Epidermal melanocyte (primary cell): ENCODE results near the gene RASGRP4.
A peak's percentile ranks its signal among the peaks of the same experiment; 100 is the strongest.
"Not testable (repeated sequence)": the region's sequence is repeated elsewhere in the genome, so short reads cannot be mapped to it uniquely, and the experiment has no call there.

ENCODE experiments used
- DNase-seq: peaks from one replicate; pipeline ENCODE4 v3.0.0; 2011; ENCODE audit warnings: low spot score; ENCODE audit not compliant: insufficient read length

The RASGRP4 gene

GRCh38 chr19:38449518-38449917 lies 23.5 kb upstream of the RASGRP4 start:
- no peak for DNase-seq

GRCh38 chr19:38448225-38448624 lies 22.2 kb upstream of the RASGRP4 start:
- DNase-seq: no peak

GRCh38 chr19:38445362-38445761 lies 19.3 kb upstream of the RASGRP4 start:
- DNase-seq: no peak

GRCh38 chr19:38444026-38444425 lies 18.0 kb upstream of the RASGRP4 start:
- no peak for DNase-seq

- DNase-seq: no peak
Measured at GRCh38 chr19:38443458-38443999, 17.5 kb upstream of the RASGRP4 start.

- DNase-seq: no peak
Measured at GRCh38 chr19:38442736-38443135, 16.7 kb upstream of the RASGRP4 start.

- no peak for DNase-seq
Measured at GRCh38 chr19:38441657-38442348, 15.8 kb upstream of the RASGRP4 start.

GRCh38 chr19:38440592-38440991 lies 14.6 kb upstream of the RASGRP4 start:
- no peak for DNase-seq

GRCh38 chr19:38437917-38438316 lies 11.9 kb upstream of the RASGRP4 start:
- DNase-seq: no peak

- no peak for DNase-seq
Measured at GRCh38 chr19:38437295-38437694, 11.3 kb upstream of the RASGRP4 start.

GRCh38 chr19:38434549-38435051 lies 8.6 kb upstream of the RASGRP4 start:
- DNase-seq: no peak

- DNase-seq: peak; percentile 46
Measured at GRCh38 chr19:38433268-38433733, 7.3 kb upstream of the RASGRP4 start, which contains the start of gene RYR1. Gene RYR1 (plus strand): TSS chr19:38433691. CDS start chr19:38433830, 139 bp downstream.

- no peak for DNase-seq
Measured at GRCh38 chr19:38430931-38431330, 4.9 kb upstream of the RASGRP4 start.

GRCh38 chr19:38429811-38430156 lies 3.8 kb upstream of the RASGRP4 start:
- DNase-seq: no peak

GRCh38 chr19:38429055-38429810 lies 3.2 kb upstream of the RASGRP4 start:
- no peak for DNase-seq

- DNase-seq: not testable (repeated sequence)
Measured at GRCh38 chr19:38427035-38427677, 1.1 kb upstream of the RASGRP4 start.

- DNase-seq: no peak
Measured at GRCh38 chr19:38425222-38425809, 703 bp downstream of the RASGRP4 start.

GRCh38 chr19:38424272-38424671 lies 1.7 kb downstream of the RASGRP4 start:
- no peak for DNase-seq

GRCh38 chr19:38422438-38422837 lies 3.6 kb downstream of the RASGRP4 start:
- DNase-seq: no peak

- no peak for DNase-seq
Measured at GRCh38 chr19:38421856-38422255, 4.2 kb downstream of the RASGRP4 start.

- no peak for DNase-seq
Measured at GRCh38 chr19:38420935-38421334, 5.1 kb downstream of the RASGRP4 start.
